WTC11 (cell line): ENCODE data around the gene MDGA2. TPM values are rescaled to one million over a fixed set of nuclear protein-coding genes. Genes with fewer than 3 reads are reported as not detected.
A peak's percentile ranks its signal among the peaks of the same experiment; 100 is the strongest.

Experiments
- ATAC-seq: fragments of 200-7000 bp; cut with Tn5 transposase; 2 replicates; pipeline ENCODE4 v1.10.0; 2021; ENCODE audit warnings: mild to moderate bottlenecking, moderate library complexity
- CTCF ChIA-PET: fragments of 300-600 bp; sonication (Branson Sonifier 250); formaldehyde crosslinking; loops from one replicate; lab custom pipeline; 2021; ENCODE audit warnings: antibody characterized with exemption; lab: Charles Lee
- POLR2A ChIA-PET: fragments of 350-600 bp; sonication (Branson Sonifier 250); formaldehyde crosslinking; loops from one replicate; lab custom pipeline; 2021; ENCODE audit warnings: antibody characterized with exemption; lab: Charles Lee
- DNase-seq: peaks from one replicate; pipeline ENCODE4 v3.0.0; 2021; ENCODE audit warnings: low spot score
- H3K27ac Mint-ChIP-seq: 2 replicates; pipeline ENCODE4 v1.8.0; 2021; ENCODE audit warnings: mixed read lengths
- H3K27me3 Mint-ChIP-seq: 2 replicates; pipeline ENCODE4 v1.8.0; 2021; ENCODE audit warnings: low read depth, mild to moderate bottlenecking, moderate library complexity, mixed read lengths
- H3K36me3 Mint-ChIP-seq: 2 replicates; pipeline ENCODE4 v1.8.0; 2021; ENCODE audit warnings: mixed read lengths
- H3K4me1 Mint-ChIP-seq: 2 replicates; pipeline ENCODE4 v1.8.0; 2022; ENCODE audit warnings: mixed read lengths
- H3K4me3 Mint-ChIP-seq: 2 replicates; pipeline ENCODE4 v1.8.0; 2021; ENCODE audit warnings: mild to moderate bottlenecking, moderate library complexity, mixed read lengths
- H3K9me3 Mint-ChIP-seq: 2 replicates; pipeline ENCODE4 v1.8.0; 2021; ENCODE audit warnings: mixed read lengths
- ATF3 ChIP-seq: sonication (generic); formaldehyde crosslinking; conservative IDR thresholded peaks from 2 replicates; pipeline ENCODE4 v1.8.1; 2022; ENCODE audit warnings: mild to moderate bottlenecking, missing genetic modification reagents
- CBFB ChIP-seq: sonication (generic); formaldehyde crosslinking; IDR thresholded peaks from 2 replicates; pipeline ENCODE4 v1.8.1; 2022; ENCODE audit warnings: mild to moderate bottlenecking, low read depth, missing genetic modification reagents
- CREB1 ChIP-seq: sonication (generic); formaldehyde crosslinking; IDR thresholded peaks from 2 replicates; pipeline ENCODE4 v1.8.0; 2023; ENCODE audit warnings: mild to moderate bottlenecking, missing genetic modification reagents
- CREM ChIP-seq: sonication (generic); formaldehyde crosslinking; IDR thresholded peaks from 2 replicates; pipeline ENCODE4 v1.8.1; 2022; ENCODE audit warnings: mild to moderate bottlenecking, missing genetic modification reagents, moderate library complexity
- ESRRA ChIP-seq: sonication (generic); formaldehyde crosslinking; IDR thresholded peaks from 2 replicates; pipeline ENCODE4 v1.8.1; 2022; ENCODE audit warnings: mild to moderate bottlenecking, missing genetic modification reagents, borderline replicate concordance
- GABPB1 ChIP-seq: sonication (generic); formaldehyde crosslinking; IDR thresholded peaks from 2 replicates; pipeline ENCODE4 v1.8.1; 2023; ENCODE audit warnings: mild to moderate bottlenecking, missing genetic modification reagents
- GTF2I ChIP-seq: fragments of 250-450 bp; sonication (Bioruptor Pico); conservative IDR thresholded peaks from 2 replicates; pipeline ENCODE4 v1.4.0; 2021; ENCODE audit warnings: mild to moderate bottlenecking
- KAT7 ChIP-seq: sonication (generic); formaldehyde crosslinking; IDR thresholded peaks from 2 replicates; pipeline ENCODE4 v1.8.1; 2023; ENCODE audit warnings: missing genetic modification reagents, mild to moderate bottlenecking, borderline replicate concordance
- MLX ChIP-seq: sonication (generic); formaldehyde crosslinking; IDR thresholded peaks from 2 replicates; pipeline ENCODE4 v1.8.1; 2023; ENCODE audit warnings: mild to moderate bottlenecking, missing genetic modification reagents, moderate library complexity
- MYBL2 ChIP-seq: sonication (generic); formaldehyde crosslinking; IDR thresholded peaks from 2 replicates; pipeline ENCODE4 v1.8.1; 2023; ENCODE audit warnings: mild to moderate bottlenecking, moderate library complexity, missing genetic modification reagents
- TCF7 ChIP-seq: sonication (generic); formaldehyde crosslinking; IDR thresholded peaks from 2 replicates; pipeline ENCODE4 v1.8.0; 2022; ENCODE audit warnings: mild to moderate bottlenecking, low read depth, missing genetic modification reagents, moderate library complexity
- TEAD4 ChIP-seq: sonication (generic); formaldehyde crosslinking; IDR thresholded peaks from 2 replicates; pipeline ENCODE4 v1.8.0; 2022; ENCODE audit warnings: mild to moderate bottlenecking, missing genetic modification reagents
- ZNF121 ChIP-seq: sonication (generic); formaldehyde crosslinking; IDR thresholded peaks from 2 replicates; pipeline ENCODE4 v1.8.0; 2023; ENCODE audit warnings: missing genetic modification reagents
- total RNA-seq: library from RNA; stranded (reverse); gene quantifications from 3 replicates; pipeline ENCODE4 v1.2.3, GENCODE V29; 2021
- TF ChIP-seq, protein P1 (sequence below): sonication (generic); formaldehyde crosslinking; IDR thresholded peaks from 2 replicates; pipeline ENCODE4 v1.8.1; 2023; ENCODE audit warnings: mild to moderate bottlenecking, missing genetic modification reagents

The MDGA2 gene
- total RNA-seq, 1 experiment from 2014 or later, result 4.9 TPM

- DNase-seq (no peak), ATAC-seq (peak; percentile 10; the same call in 1 of the 2 replicates)
- H3K36me3 Mint-ChIP-seq, result peaks cover 3% of the 10 kb centered on the region; the same call in 1 of the 2 replicates
- CTCF ChIA-PET, result no interaction called here
- H3K9me3 Mint-ChIP-seq, result peaks cover 7% of the 10 kb centered on the region
- H3K27me3 Mint-ChIP-seq, result peaks cover 52% of the 10 kb centered on the region
- H3K27ac Mint-ChIP-seq, result no peak overlapping the region
- TF ChIP-seq GABPB1 (no peak), ESRRA (CRISPR knock-in tag) (no peak), TCF7 (CRISPR knock-in tag) (no peak), ZNF121 (CRISPR knock-in tag) (no peak), CBFB (CRISPR knock-in tag) (no peak), CREB1 (CRISPR knock-in tag) (no peak), ATF3 (CRISPR knock-in tag) (no peak)
- no peak overlapping the region for H3K4me3 Mint-ChIP-seq
- POLR2A ChIA-PET, result no interaction called here
- peaks cover 6% of the 10 kb centered on the region for H3K4me1 Mint-ChIP-seq
These were observed 2.8 kb upstream of the MDGA2 start for GRCh38 chr14:47678157-47678556.

- Mint-ChIP-seq H3K4me3 (peak overlapping the region; percentile 81), H3K27me3 (peaks cover 69% of the 10 kb centered on the region), H3K27ac (no peak overlapping the region), H3K4me1 (peaks cover 13% of the 10 kb centered on the region), H3K9me3 (peaks cover 7% of the 10 kb centered on the region), H3K36me3 (peaks cover 3% of the 10 kb centered on the region; the same call in 1 of the 2 replicates)
- TF ChIP-seq GTF2I (CRISPR knock-in tag), result no peak
- no peak for TF ChIP-seq MLX
- no peak for TF ChIP-seq CREM (CRISPR knock-in tag)
- ATAC-seq (peak; percentile 4; the same call in 1 of the 2 replicates), DNase-seq (no peak)
- POLR2A ChIA-PET, result interaction anchor here (0.6 kb wide), 1 partner anchor 139 kb away, joined by 8 read pairs; no protein-coding TSS in a partner anchor
- CTCF ChIA-PET, result no interaction called here
These were observed 861 bp upstream of the MDGA2 start for GRCh38 chr14:47676315-47676617.

GRCh38 chr14:47674543-47675465, 601 bp downstream of the MDGA2 start:
- TF ChIP-seq, protein P1, sequence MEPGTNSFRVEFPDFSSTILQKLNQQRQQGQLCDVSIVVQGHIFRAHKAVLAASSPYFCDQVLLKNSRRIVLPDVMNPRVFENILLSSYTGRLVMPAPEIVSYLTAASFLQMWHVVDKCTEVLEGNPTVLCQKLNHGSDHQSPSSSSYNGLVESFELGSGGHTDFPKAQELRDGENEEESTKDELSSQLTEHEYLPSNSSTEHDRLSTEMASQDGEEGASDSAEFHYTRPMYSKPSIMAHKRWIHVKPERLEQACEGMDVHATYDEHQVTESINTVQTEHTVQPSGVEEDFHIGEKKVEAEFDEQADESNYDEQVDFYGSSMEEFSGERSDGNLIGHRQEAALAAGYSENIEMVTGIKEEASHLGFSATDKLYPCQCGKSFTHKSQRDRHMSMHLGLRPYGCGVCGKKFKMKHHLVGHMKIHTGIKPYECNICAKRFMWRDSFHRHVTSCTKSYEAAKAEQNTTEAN, result peak; percentile 58; the same call in 1 of the 2 replicates
- TF ChIP-seq MYBL2 (CRISPR knock-in tag), result no peak
- CTCF ChIA-PET, result interaction anchor here (0.7 kb wide), 1 partner anchor 149 kb away, joined by 3 read pairs; no protein-coding TSS in a partner anchor
- DNase-seq (peak; percentile 26), ATAC-seq (peak; percentile 10)
- peaks cover 3% of the 10 kb centered on the region; the same call in 1 of the 2 replicates for H3K36me3 Mint-ChIP-seq
- H3K27ac Mint-ChIP-seq, result no peak overlapping the region
- POLR2A ChIA-PET, result no interaction called here
- peaks cover 77% of the 10 kb centered on the region for H3K27me3 Mint-ChIP-seq
- H3K4me3 Mint-ChIP-seq, result peak overlapping the region; percentile 81
- H3K9me3 Mint-ChIP-seq, result peaks cover 12% of the 10 kb centered on the region
- peaks cover 13% of the 10 kb centered on the region for H3K4me1 Mint-ChIP-seq

DNA sequence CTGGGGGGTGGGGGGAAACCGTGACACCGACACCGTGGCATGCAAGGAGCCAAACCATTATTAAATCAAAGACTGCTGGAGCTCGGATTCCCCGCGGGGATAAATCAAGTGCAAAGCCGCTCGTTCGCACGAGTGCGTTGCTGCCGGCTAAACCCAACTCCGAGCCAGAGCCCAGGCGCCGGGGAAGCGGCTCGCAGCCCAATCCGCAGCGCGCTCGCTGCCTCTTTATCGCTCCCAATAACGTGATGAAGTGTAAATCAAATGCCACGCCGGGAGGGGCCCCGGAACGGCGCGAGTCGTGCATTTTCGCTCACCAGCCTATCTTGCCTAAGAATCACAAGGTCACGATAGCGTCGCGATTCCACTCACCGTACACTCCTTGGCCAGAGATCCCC, 1.3 kb downstream of the MDGA2 start:
- ATAC-seq (peak; percentile 6), DNase-seq (peak; percentile 33)
- TF ChIP-seq KAT7 (CRISPR knock-in tag) (0 out of 2 replicates have a peak, but pooled peaks have one; percentile 22), TEAD4 (CRISPR knock-in tag) (no peak)
- H3K9me3 Mint-ChIP-seq, result peaks cover 12% of the 10 kb centered on the region
- peaks cover 76% of the 10 kb centered on the region for H3K27me3 Mint-ChIP-seq
- H3K27ac Mint-ChIP-seq, result no peak overlapping the region
- POLR2A ChIA-PET, result no interaction called here
- peaks cover 13% of the 10 kb centered on the region for H3K4me1 Mint-ChIP-seq
- peaks cover 3% of the 10 kb centered on the region; the same call in 1 of the 2 replicates for H3K36me3 Mint-ChIP-seq
- H3K4me3 Mint-ChIP-seq, result peak overlapping the region; percentile 81
- CTCF ChIA-PET, result no interaction called here
